Measurements from ENCODE around the gene DBH.

The DBH gene

DNA sequence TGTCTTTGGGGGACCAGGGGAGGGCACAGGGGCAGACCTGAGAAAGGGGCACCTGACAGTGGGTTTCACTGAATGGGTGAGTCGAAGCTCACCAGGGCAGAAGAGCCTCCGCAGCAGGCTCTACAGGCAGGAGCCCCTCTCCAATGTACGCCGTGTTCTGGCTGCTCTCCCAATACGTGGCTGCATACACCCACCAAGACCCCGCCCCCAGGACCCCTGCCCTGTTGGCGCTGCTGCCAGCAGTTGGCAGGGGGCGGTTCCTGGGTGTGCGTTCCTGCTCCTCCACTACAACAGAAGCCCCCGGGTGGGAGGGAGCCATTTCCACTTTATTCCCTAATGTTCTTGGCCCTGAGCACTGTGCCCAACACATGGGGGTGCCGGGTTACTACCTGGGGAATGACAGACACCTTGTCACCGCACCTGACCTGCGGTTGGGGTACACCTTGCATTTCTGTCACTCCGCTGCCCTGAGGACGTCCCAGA, 71.6 kb downstream of the DBH start:
- Histone ChIP-seq H3K27me3 (ENCODE audit: insufficient read depth, poor library complexity, severe bottlenecking) (peaks cover 7% of the 10 kb centered on the region), H3K27ac (replicated peaks) (no peak overlapping the region), H3K4me3 (replicated peaks; ENCODE audit: insufficient read depth, low read length) (no peak overlapping the region)
- TF ChIP-seq SPI1 (IDR thresholded peaks at IDR 0.05; ENCODE audit: borderline replicate concordance, low read depth) (no peak), GABPA (IDR thresholded peaks at IDR 0.05; ENCODE audit: low read depth) (no peak), POLR2AphosphoS5 (IDR thresholded peaks at IDR 0.05; ENCODE audit: low read depth) (no peak)
- TF ChIP-seq, protein P1, sequence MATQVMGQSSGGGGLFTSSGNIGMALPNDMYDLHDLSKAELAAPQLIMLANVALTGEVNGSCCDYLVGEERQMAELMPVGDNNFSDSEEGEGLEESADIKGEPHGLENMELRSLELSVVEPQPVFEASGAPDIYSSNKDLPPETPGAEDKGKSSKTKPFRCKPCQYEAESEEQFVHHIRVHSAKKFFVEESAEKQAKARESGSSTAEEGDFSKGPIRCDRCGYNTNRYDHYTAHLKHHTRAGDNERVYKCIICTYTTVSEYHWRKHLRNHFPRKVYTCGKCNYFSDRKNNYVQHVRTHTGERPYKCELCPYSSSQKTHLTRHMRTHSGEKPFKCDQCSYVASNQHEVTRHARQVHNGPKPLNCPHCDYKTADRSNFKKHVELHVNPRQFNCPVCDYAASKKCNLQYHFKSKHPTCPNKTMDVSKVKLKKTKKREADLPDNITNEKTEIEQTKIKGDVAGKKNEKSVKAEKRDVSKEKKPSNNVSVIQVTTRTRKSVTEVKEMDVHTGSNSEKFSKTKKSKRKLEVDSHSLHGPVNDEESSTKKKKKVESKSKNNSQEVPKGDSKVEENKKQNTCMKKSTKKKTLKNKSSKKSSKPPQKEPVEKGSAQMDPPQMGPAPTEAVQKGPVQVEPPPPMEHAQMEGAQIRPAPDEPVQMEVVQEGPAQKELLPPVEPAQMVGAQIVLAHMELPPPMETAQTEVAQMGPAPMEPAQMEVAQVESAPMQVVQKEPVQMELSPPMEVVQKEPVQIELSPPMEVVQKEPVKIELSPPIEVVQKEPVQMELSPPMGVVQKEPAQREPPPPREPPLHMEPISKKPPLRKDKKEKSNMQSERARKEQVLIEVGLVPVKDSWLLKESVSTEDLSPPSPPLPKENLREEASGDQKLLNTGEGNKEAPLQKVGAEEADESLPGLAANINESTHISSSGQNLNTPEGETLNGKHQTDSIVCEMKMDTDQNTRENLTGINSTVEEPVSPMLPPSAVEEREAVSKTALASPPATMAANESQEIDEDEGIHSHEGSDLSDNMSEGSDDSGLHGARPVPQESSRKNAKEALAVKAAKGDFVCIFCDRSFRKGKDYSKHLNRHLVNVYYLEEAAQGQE (IDR thresholded peaks at IDR 0.05; ENCODE audit: insufficient replicate concordance, low read depth), result no peak
- TF ChIP-seq, protein P2, sequence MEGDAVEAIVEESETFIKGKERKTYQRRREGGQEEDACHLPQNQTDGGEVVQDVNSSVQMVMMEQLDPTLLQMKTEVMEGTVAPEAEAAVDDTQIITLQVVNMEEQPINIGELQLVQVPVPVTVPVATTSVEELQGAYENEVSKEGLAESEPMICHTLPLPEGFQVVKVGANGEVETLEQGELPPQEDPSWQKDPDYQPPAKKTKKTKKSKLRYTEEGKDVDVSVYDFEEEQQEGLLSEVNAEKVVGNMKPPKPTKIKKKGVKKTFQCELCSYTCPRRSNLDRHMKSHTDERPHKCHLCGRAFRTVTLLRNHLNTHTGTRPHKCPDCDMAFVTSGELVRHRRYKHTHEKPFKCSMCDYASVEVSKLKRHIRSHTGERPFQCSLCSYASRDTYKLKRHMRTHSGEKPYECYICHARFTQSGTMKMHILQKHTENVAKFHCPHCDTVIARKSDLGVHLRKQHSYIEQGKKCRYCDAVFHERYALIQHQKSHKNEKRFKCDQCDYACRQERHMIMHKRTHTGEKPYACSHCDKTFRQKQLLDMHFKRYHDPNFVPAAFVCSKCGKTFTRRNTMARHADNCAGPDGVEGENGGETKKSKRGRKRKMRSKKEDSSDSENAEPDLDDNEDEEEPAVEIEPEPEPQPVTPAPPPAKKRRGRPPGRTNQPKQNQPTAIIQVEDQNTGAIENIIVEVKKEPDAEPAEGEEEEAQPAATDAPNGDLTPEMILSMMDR (IDR thresholded peaks at IDR 0.05; ENCODE audit: insufficient read depth, low read length), result no peak
- DNase-seq (ENCODE audit: low read depth in 1 of 2, low spot score in 1 of 2), result no peak

DNA sequence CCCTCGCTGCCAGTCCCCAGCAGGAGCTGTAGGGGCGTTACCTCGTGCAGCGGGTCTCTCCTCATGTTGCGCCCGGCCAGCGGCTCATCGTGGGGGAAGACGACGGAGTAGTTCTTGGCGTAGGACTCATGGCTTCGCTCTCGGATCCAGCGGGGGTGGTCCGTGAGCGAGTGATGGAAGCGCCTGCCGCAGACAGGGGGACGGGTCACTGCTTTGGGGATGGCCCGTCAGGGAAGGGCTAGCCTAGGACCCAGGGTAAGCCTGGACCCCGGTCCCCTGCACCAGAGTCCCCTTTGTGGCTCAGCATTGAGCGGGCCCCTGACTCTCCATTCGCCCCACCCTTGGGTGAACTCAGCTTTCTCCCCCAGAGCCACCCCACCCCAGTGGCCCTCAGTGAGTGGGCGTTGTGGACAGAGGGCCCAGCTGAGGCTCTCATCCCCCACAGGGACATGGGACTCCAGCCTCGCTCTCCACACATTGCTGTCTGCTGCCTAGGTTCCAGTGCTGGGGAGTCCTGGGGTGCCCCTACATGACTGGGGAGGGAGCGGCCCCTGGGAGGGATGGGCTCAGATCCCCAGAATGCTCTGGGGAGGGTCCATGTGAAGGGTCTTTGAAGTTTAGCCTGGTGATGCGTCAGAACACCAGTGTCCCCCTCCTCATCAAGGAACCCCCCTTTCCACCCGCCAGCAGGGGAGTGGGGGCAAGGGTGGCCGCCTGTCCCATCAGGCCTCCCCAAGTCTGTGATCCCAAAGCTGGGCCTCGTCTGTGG, 72.3 kb downstream of the DBH start:
- H3K27ac ChIP-seq (replicated peaks), result no peak overlapping the region
- DNase-seq (ENCODE audit: low read depth in 1 of 2, low spot score in 1 of 2), result no peak

More for the DNA sequence above, 72.3 kb downstream of the DBH start:
- Histone ChIP-seq H3K4me3 (replicated peaks; ENCODE audit: insufficient read depth, low read length) (no peak overlapping the region), H3K27me3 (ENCODE audit: insufficient read depth, poor library complexity, severe bottlenecking) (peaks cover 3% of the 10 kb centered on the region)
- TF ChIP-seq, protein P2 (IDR thresholded peaks at IDR 0.05; ENCODE audit: insufficient read depth, low read length), result no peak
- TF ChIP-seq POLR2AphosphoS5 (IDR thresholded peaks at IDR 0.05; ENCODE audit: low read depth) (no peak), SPI1 (IDR thresholded peaks at IDR 0.05; ENCODE audit: borderline replicate concordance, low read depth) (no peak), GABPA (IDR thresholded peaks at IDR 0.05; ENCODE audit: low read depth) (no peak)
- TF ChIP-seq, protein P1 (IDR thresholded peaks at IDR 0.05; ENCODE audit: insufficient replicate concordance, low read depth), result no peak
